Thyroid gland (tissue), 4 donors: ENCODE results near the gene FREM3.

Experiments
- POLR2A ChIP-seq, 2 donors: fragments of 450-650 bp; IDR thresholded peaks; one replicate each; pipeline ENCODE4 v1.6.1; 2017; ENCODE audit warnings: antibody characterized with exemption in 2 of 2, mild to moderate bottlenecking in 2 of 2, moderate library complexity in 1 of 2
- TF ChIP-seq, protein P1 (sequence below), 6 experiments: fragments of 200-600 bp in 3 of 6; fragments of 450-650 bp in 3 of 6; sonication (generic) in 3 of 6; IDR thresholded peaks; one replicate each; pipeline ENCODE4 v1.5.1; 2016 to 2019; ENCODE audit warnings: antibody characterized with exemption in 6 of 6, mild to moderate bottlenecking in 2 of 6, inconsistent platforms in 1 of 6, moderate library complexity in 1 of 6

GRCh38 chr4:143616771-143617170, 83.7 kb downstream of the FREM3 start:
- TF ChIP-seq, protein P1, sequence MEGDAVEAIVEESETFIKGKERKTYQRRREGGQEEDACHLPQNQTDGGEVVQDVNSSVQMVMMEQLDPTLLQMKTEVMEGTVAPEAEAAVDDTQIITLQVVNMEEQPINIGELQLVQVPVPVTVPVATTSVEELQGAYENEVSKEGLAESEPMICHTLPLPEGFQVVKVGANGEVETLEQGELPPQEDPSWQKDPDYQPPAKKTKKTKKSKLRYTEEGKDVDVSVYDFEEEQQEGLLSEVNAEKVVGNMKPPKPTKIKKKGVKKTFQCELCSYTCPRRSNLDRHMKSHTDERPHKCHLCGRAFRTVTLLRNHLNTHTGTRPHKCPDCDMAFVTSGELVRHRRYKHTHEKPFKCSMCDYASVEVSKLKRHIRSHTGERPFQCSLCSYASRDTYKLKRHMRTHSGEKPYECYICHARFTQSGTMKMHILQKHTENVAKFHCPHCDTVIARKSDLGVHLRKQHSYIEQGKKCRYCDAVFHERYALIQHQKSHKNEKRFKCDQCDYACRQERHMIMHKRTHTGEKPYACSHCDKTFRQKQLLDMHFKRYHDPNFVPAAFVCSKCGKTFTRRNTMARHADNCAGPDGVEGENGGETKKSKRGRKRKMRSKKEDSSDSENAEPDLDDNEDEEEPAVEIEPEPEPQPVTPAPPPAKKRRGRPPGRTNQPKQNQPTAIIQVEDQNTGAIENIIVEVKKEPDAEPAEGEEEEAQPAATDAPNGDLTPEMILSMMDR (IDR thresholded peaks at IDR 0.05) = no peak
- TF ChIP-seq POLR2A (IDR thresholded peaks at IDR 0.05) = no peak
